Activated T-cell treated with anti-CD3 and anti-CD28 coated beads, Interleukin-2, amount 50 U/mL, for 72 hours (primary cell): ENCODE results near the gene SLC39A1. TPM values are rescaled to one million over a fixed set of nuclear protein-coding genes. Genes with fewer than 3 reads are reported as not detected.

ENCODE experiments used
- ATAC-seq, 2 donors: fragments of 150-1000 bp; cut with Tn5 transposase; replicated peaks in 1 of 2; 2 replicates each; pipeline ENCODE4 v1.10.0; 2021; ENCODE audit warnings: moderate library complexity in 2 of 2, mild to moderate bottlenecking in 1 of 2
- DNase-seq, 2 donors: peaks; one replicate each; pipeline ENCODE4 v3.0.0; 2021 to 2022; ENCODE audit warnings: mixed read lengths in 1 of 2
- H3K27ac Mint-ChIP-seq: one replicate; pipeline ENCODE4 v1.8.0; 2022; ENCODE audit warnings: mild to moderate bottlenecking, moderate library complexity, mixed read lengths
- H3K27me3 Mint-ChIP-seq: one replicate; pipeline ENCODE4 v1.8.0; 2022; ENCODE audit warnings: low read depth, mixed read lengths
- H3K36me3 Mint-ChIP-seq, 2 donors: one replicate each; pipeline ENCODE4 v1.8.0; 2022; ENCODE audit warnings: mixed read lengths in 2 of 2, mild to moderate bottlenecking in 1 of 2; ENCODE audit not compliant: insufficient read depth in 2 of 2
- H3K4me1 Mint-ChIP-seq: one replicate; pipeline ENCODE4 v1.8.0; 2022; ENCODE audit warnings: low read depth, mixed read lengths
- H3K4me3 Mint-ChIP-seq, 2 donors: one replicate each; pipeline ENCODE4 v1.8.0; 2022; ENCODE audit warnings: mild to moderate bottlenecking in 2 of 2, mixed read lengths in 2 of 2, moderate library complexity in 2 of 2
- H3K9me3 Mint-ChIP-seq, 2 donors: one replicate each; pipeline ENCODE4 v1.8.0; 2022; ENCODE audit warnings: mixed read lengths in 2 of 2
- total RNA-seq, 2 donors: library from RNA; stranded (reverse); gene quantifications; one replicate each; pipeline ENCODE4 v1.2.3, GENCODE V29; 2022

The SLC39A1 gene
- total RNA-seq, 2 donors from 2014 or later = 86.5 to 90.7 TPM

- Mint-ChIP-seq H3K27ac (no peak overlapping the region), H3K36me3 (peaks cover under 1 to 8% of the 10 kb centered on the region in 2 donors), H3K4me1 (peaks cover 20% of the 10 kb centered on the region), H3K27me3 (no peaks in the 10 kb centered on the region), H3K9me3 (no peaks in the 10 kb centered on the region), H3K4me3 (no peak overlapping the region)
- DNase-seq = no peak
- ATAC-seq = no peak
Observed at GRCh38 chr1:153929426-153929825, 33.9 kb downstream of the SLC39A1 start.

- H3K4me3 Mint-ChIP-seq = no peak overlapping the region
- no peaks in the 10 kb centered on the region for H3K27me3 Mint-ChIP-seq
- no peaks in the 10 kb centered on the region for H3K9me3 Mint-ChIP-seq
- peak in 1 of 2 donors; percentile 8 for ATAC-seq
- peaks cover 0 to 7% of the 10 kb centered on the region in 2 donors for H3K36me3 Mint-ChIP-seq
- H3K27ac Mint-ChIP-seq = no peak overlapping the region
- peaks cover 25% of the 10 kb centered on the region for H3K4me1 Mint-ChIP-seq
- no peak for DNase-seq
Observed at GRCh38 chr1:153928791-153929341, 34.5 kb downstream of the SLC39A1 start.

- DNase-seq (no peak), ATAC-seq (no peak)
- H3K9me3 Mint-ChIP-seq = no peaks in the 10 kb centered on the region
- H3K4me1 Mint-ChIP-seq = peaks cover 26% of the 10 kb centered on the region
- no peaks in the 10 kb centered on the region for H3K27me3 Mint-ChIP-seq
- H3K36me3 Mint-ChIP-seq = peaks cover 0 to 7% of the 10 kb centered on the region in 2 donors
- peak overlapping the region; percentile 43 for H3K27ac Mint-ChIP-seq
- no peak overlapping the region for H3K4me3 Mint-ChIP-seq
Observed at GRCh38 chr1:153928245-153928644, 35.1 kb downstream of the SLC39A1 start.

GRCh38 chr1:153926405-153926804 is 36.9 kb downstream of the SLC39A1 start:
- peaks cover 29% of the 10 kb centered on the region for H3K4me1 Mint-ChIP-seq
- H3K9me3 Mint-ChIP-seq = no peaks in the 10 kb centered on the region
- H3K27ac Mint-ChIP-seq = no peak overlapping the region
- no peak overlapping the region for H3K4me3 Mint-ChIP-seq
- DNase-seq = no peak
- no peak for ATAC-seq
- H3K27me3 Mint-ChIP-seq = no peaks in the 10 kb centered on the region
- peaks cover 0 to 9% of the 10 kb centered on the region in 2 donors for H3K36me3 Mint-ChIP-seq

- Mint-ChIP-seq H3K36me3 (peaks cover 0 to 9% of the 10 kb centered on the region in 2 donors), H3K27ac (peak within 1 kb of the TSS; percentile 96), H3K4me3 (peak within 1 kb of the TSS; percentile 91 to 98), H3K9me3 (no peaks in the 10 kb centered on the region), H3K27me3 (no peaks in the 10 kb centered on the region), H3K4me1 (peaks cover 49% of the 10 kb centered on the region)
- ATAC-seq (peak; percentile 93), DNase-seq (peak; percentile 98 to 100)
Observed at GRCh38 chr1:153922972-153923925, 40.1 kb downstream of the SLC39A1 start, which contains the start of gene GATAD2B. Gene GATAD2B (minus strand): TSS chr1:153922972. CDS start chr1:153828347, 94,625 bp downstream.

GRCh38 chr1:153922076-153922971 is 41.0 kb downstream of the SLC39A1 start:
- peak overlapping the region; percentile 91 to 98 for H3K4me3 Mint-ChIP-seq
- H3K36me3 Mint-ChIP-seq = peaks cover 3 to 9% of the 10 kb centered on the region in 2 donors
- peaks cover 54% of the 10 kb centered on the region for H3K4me1 Mint-ChIP-seq
- H3K27ac Mint-ChIP-seq = peak overlapping the region; percentile 96
- H3K9me3 Mint-ChIP-seq = no peaks in the 10 kb centered on the region
- H3K27me3 Mint-ChIP-seq = no peaks in the 10 kb centered on the region
- DNase-seq = no peak
- ATAC-seq = peak; percentile 2 to 6

GRCh38 chr1:153921803-153922075 is 41.6 kb downstream of the SLC39A1 start:
- H3K27ac Mint-ChIP-seq = peak overlapping the region; percentile 91
- H3K27me3 Mint-ChIP-seq = no peaks in the 10 kb centered on the region
- peaks cover 3 to 9% of the 10 kb centered on the region in 2 donors for H3K36me3 Mint-ChIP-seq
- peaks cover 59% of the 10 kb centered on the region for H3K4me1 Mint-ChIP-seq
- no peak for ATAC-seq
- peak overlapping the region; percentile 91 to 98 for H3K4me3 Mint-ChIP-seq
- H3K9me3 Mint-ChIP-seq = no peaks in the 10 kb centered on the region
- DNase-seq = peak; percentile 13 to 33

- H3K4me3 Mint-ChIP-seq = peak overlapping the region; percentile 91 to 98
- H3K27me3 Mint-ChIP-seq = no peaks in the 10 kb centered on the region
- DNase-seq = no peak
- no peaks in the 10 kb centered on the region for H3K9me3 Mint-ChIP-seq
- H3K36me3 Mint-ChIP-seq = peaks cover 4 to 10% of the 10 kb centered on the region in 2 donors
- no peak for ATAC-seq
- peak overlapping the region; percentile 91 for H3K27ac Mint-ChIP-seq
- peaks cover 63% of the 10 kb centered on the region for H3K4me1 Mint-ChIP-seq
Observed at GRCh38 chr1:153921080-153921802, 42.1 kb downstream of the SLC39A1 start.

GRCh38 chr1:153919876-153920852 is 43.2 kb downstream of the SLC39A1 start:
- DNase-seq (peak in 1 of 2 donors; percentile 5), ATAC-seq (no peak)
- H3K9me3 Mint-ChIP-seq = no peaks in the 10 kb centered on the region
- no peaks in the 10 kb centered on the region for H3K27me3 Mint-ChIP-seq
- H3K4me1 Mint-ChIP-seq = peaks cover 73% of the 10 kb centered on the region
- H3K27ac Mint-ChIP-seq = peak overlapping the region; percentile 86
- H3K36me3 Mint-ChIP-seq = peaks cover 6 to 16% of the 10 kb centered on the region in 2 donors
- peak overlapping the region; percentile 91 to 98 for H3K4me3 Mint-ChIP-seq

- ATAC-seq = peak in 1 of 2 donors; percentile 36
- H3K27me3 Mint-ChIP-seq = no peaks in the 10 kb centered on the region
- H3K27ac Mint-ChIP-seq = peak overlapping the region; percentile 43
- H3K4me1 Mint-ChIP-seq = peaks cover 71% of the 10 kb centered on the region
- peaks cover 0 to 2% of the 10 kb centered on the region in 2 donors for H3K9me3 Mint-ChIP-seq
- DNase-seq = no peak
- peaks cover 7 to 16% of the 10 kb centered on the region in 2 donors for H3K36me3 Mint-ChIP-seq
- H3K4me3 Mint-ChIP-seq = no peak overlapping the region
Observed at GRCh38 chr1:153916297-153916696, 47.0 kb downstream of the SLC39A1 start.

- no peak for DNase-seq
- Mint-ChIP-seq H3K4me3 (no peak overlapping the region), H3K36me3 (peaks cover 6 to 15% of the 10 kb centered on the region in 2 donors), H3K4me1 (peaks cover 36% of the 10 kb centered on the region), H3K27me3 (no peaks in the 10 kb centered on the region), H3K27ac (peak overlapping the region; percentile 70), H3K9me3 (peaks cover 0 to 2% of the 10 kb centered on the region in 2 donors)
- ATAC-seq = no peak
Observed at GRCh38 chr1:153912349-153912748, 51.0 kb downstream of the SLC39A1 start.
